Loucy (cell line): ENCODE data around the gene RERE.
A peak's percentile ranks its signal among the peaks of the same experiment; 100 is the strongest.

Experiments
- H2AFZ ChIP-seq: fragments of 200-600 bp; sonication (generic); 2 replicates; pipeline ENCODE4 v1.6.0; 2016; ENCODE audit warnings: antibody characterized with exemption, mild to moderate bottlenecking, low read length, moderate library complexity
- H3F3A ChIP-seq: fragments of 200-600 bp; 2 replicates; pipeline ENCODE4 v1.6.0; 2016; ENCODE audit warnings: antibody characterized with exemption, low read depth, mild to moderate bottlenecking
- H3K27me3 ChIP-seq: fragments of 200-600 bp; sonication (generic); 2 replicates; pipeline ENCODE4 v1.6.1; 2014; ENCODE audit warnings: low read length, mild to moderate bottlenecking; ENCODE audit not compliant: insufficient read depth, poor library complexity, severe bottlenecking
- H3K36me3 ChIP-seq: fragments of 200-600 bp; sonication (generic); 2 replicates; pipeline ENCODE4 v1.6.1; 2016; ENCODE audit warnings: low read length; ENCODE audit not compliant: insufficient read depth
- H3K4me1 ChIP-seq: fragments of 200-600 bp; sonication (generic); 2 replicates; pipeline ENCODE4 v1.5.1; 2014; ENCODE audit warnings: low read length, mild to moderate bottlenecking; ENCODE audit not compliant: insufficient read depth, poor library complexity, severe bottlenecking
- H3K4me2 ChIP-seq: fragments of 200-600 bp; sonication (generic); 2 replicates; pipeline ENCODE4 v1.6.0; 2014; ENCODE audit warnings: antibody characterized with exemption, low read length, low read depth, mild to moderate bottlenecking; ENCODE audit not compliant: poor library complexity, severe bottlenecking
- H3K4me3 ChIP-seq: fragments of 200-600 bp; sonication (generic); 2 replicates; pipeline ENCODE4 v1.5.1; 2014; ENCODE audit warnings: low read length, mild to moderate bottlenecking, mixed read lengths; ENCODE audit not compliant: poor library complexity, severe bottlenecking
- H3K79me2 ChIP-seq: fragments of 200-600 bp; sonication (generic); 2 replicates; pipeline ENCODE4 v1.6.1; 2014; ENCODE audit warnings: low read length; ENCODE audit not compliant: insufficient read depth
- H3K9ac ChIP-seq: fragments of 200-600 bp; sonication (generic); 2 replicates; pipeline ENCODE4 v1.6.0; 2014; ENCODE audit warnings: mild to moderate bottlenecking, low read depth, low read length, moderate library complexity; ENCODE audit not compliant: poor library complexity, severe bottlenecking
- H3K9me2 ChIP-seq: fragments of 200-600 bp; sonication (generic); replicated peaks from 2 replicates; pipeline ENCODE4 v1.6.1; 2016; ENCODE audit warnings: low read depth, low read length, mixed read lengths
- H3K9me3 ChIP-seq: fragments of 200-600 bp; sonication (generic); 2 replicates; pipeline ENCODE4 v1.6.1; 2014; ENCODE audit warnings: mild to moderate bottlenecking, antibody characterized with exemption, low read length, low read depth; ENCODE audit not compliant: insufficient read depth
- H4K20me1 ChIP-seq: fragments of 200-600 bp; sonication (generic); 2 replicates; pipeline ENCODE4 v1.6.0; 2014; ENCODE audit warnings: antibody characterized with exemption, low read length, mild to moderate bottlenecking; ENCODE audit not compliant: insufficient read depth, poor library complexity, severe bottlenecking
- EZH2phosphoT487 ChIP-seq: fragments of 200-600 bp; IDR thresholded peaks from 2 replicates; pipeline ENCODE4 v1.6.1; 2018; ENCODE audit warnings: antibody characterized with exemption, mild to moderate bottlenecking, moderate library complexity, borderline replicate concordance
- TF ChIP-seq, protein P1 (sequence below): fragments of 200-600 bp; sonication (generic); conservative IDR thresholded peaks from 2 replicates; pipeline ENCODE4 v1.5.1; 2014; ENCODE audit warnings: mild to moderate bottlenecking, antibody characterized with exemption, low read length

RERE gene

DNA sequence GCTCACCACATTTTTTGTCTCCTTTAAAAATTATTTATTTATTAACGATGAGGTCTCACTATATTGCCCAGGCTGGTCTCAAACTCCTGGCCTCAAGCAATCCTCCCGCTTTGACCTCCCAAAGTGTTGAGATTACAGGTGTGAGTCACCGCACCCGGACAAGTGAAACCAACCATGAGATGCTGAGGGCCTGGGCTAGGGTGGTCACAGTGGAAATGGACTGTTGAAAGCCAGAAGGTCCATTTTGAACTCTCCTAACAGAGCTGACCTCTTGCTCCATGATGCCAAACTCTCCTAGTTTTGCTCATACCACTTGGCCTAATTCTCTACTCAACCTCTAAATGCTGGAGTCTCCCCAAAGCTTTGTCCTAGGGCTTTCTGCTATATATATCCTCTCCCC, 390.4 kb downstream of the RERE start:
- Histone ChIP-seq H4K20me1 (peaks cover 14% of the 10 kb centered on the region), H3K9ac (peak overlapping the region; percentile 36), H3K4me3 (peak overlapping the region; percentile 65), H3K27me3 (no peaks in the 10 kb centered on the region), H3K36me3 (no peaks in the 10 kb centered on the region), H3K9me3 (no peaks in the 10 kb centered on the region), H3K4me1 (peaks cover 84% of the 10 kb centered on the region), H3K9me2 (no peaks in the 10 kb centered on the region), H3K79me2 (peaks cover 40% of the 10 kb centered on the region), H2AFZ (no peak overlapping the region), H3F3A (peaks cover 22% of the 10 kb centered on the region), H3K4me2 (peak overlapping the region; percentile 79)
- no peak for TF ChIP-seq EZH2phosphoT487
- TF ChIP-seq, protein P1, sequence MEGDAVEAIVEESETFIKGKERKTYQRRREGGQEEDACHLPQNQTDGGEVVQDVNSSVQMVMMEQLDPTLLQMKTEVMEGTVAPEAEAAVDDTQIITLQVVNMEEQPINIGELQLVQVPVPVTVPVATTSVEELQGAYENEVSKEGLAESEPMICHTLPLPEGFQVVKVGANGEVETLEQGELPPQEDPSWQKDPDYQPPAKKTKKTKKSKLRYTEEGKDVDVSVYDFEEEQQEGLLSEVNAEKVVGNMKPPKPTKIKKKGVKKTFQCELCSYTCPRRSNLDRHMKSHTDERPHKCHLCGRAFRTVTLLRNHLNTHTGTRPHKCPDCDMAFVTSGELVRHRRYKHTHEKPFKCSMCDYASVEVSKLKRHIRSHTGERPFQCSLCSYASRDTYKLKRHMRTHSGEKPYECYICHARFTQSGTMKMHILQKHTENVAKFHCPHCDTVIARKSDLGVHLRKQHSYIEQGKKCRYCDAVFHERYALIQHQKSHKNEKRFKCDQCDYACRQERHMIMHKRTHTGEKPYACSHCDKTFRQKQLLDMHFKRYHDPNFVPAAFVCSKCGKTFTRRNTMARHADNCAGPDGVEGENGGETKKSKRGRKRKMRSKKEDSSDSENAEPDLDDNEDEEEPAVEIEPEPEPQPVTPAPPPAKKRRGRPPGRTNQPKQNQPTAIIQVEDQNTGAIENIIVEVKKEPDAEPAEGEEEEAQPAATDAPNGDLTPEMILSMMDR = no peak

DNA sequence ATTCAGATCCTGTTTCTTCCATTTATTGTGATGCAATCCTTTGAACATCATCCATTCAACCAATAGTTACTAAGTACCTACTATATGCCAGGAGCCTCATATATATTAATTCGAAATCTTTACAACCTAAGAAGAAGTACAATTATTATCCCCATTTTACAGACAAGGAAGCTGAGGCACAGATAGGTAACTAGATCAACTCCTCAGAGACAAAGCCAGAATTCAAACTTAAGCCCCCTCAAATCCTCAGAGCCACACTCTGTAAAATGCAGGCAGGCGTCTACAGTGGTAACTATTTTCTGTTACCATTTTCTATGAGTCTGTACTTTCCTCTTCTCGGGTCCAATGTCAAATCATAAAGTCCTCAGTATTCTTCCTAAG, 391.7 kb downstream of the RERE start:
- H3F3A ChIP-seq = peaks cover 22% of the 10 kb centered on the region
- TF ChIP-seq EZH2phosphoT487 = no peak
- TF ChIP-seq, protein P1 = no peak
- H3K9me2 ChIP-seq = no peaks in the 10 kb centered on the region
- no peaks in the 10 kb centered on the region for H3K27me3 ChIP-seq
- no peak overlapping the region for H3K9ac ChIP-seq
- no peak overlapping the region for H3K4me3 ChIP-seq
- peak overlapping the region; percentile 72 for H3K4me2 ChIP-seq
- H3K36me3 ChIP-seq = peaks cover under 1% of the 10 kb centered on the region; the same call in 1 of the 2 replicates
- H3K4me1 ChIP-seq = peaks cover 86% of the 10 kb centered on the region
- no peak overlapping the region for H2AFZ ChIP-seq
- H4K20me1 ChIP-seq = peaks cover 26% of the 10 kb centered on the region
- H3K79me2 ChIP-seq = peaks cover 52% of the 10 kb centered on the region
- H3K9me3 ChIP-seq = no peaks in the 10 kb centered on the region

GRCh38 chr1:8425150-8425780, 392.2 kb downstream of the RERE start:
- H3K36me3 ChIP-seq = peaks cover 5% of the 10 kb centered on the region; the same call in 1 of the 2 replicates
- H3K9me2 ChIP-seq = no peaks in the 10 kb centered on the region
- H3K4me2 ChIP-seq = peak overlapping the region; percentile 72
- H3K4me1 ChIP-seq = peaks cover 86% of the 10 kb centered on the region
- peaks cover 22% of the 10 kb centered on the region for H3F3A ChIP-seq
- H3K4me3 ChIP-seq = peak overlapping the region; percentile 74
- H3K9ac ChIP-seq = peak overlapping the region; percentile 58
- no peaks in the 10 kb centered on the region for H3K27me3 ChIP-seq
- no peak overlapping the region for H2AFZ ChIP-seq
- H3K9me3 ChIP-seq = no peaks in the 10 kb centered on the region
- TF ChIP-seq EZH2phosphoT487 = no peak
- TF ChIP-seq, protein P1 = no peak
- H3K79me2 ChIP-seq = peaks cover 57% of the 10 kb centered on the region
- H4K20me1 ChIP-seq = peaks cover 31% of the 10 kb centered on the region
